GM19023 (cell line): ENCODE measurements around the gene TNNI2.

ENCODE experiments used
- ATAC-seq: cut with Tn5 transposase; IDR thresholded peaks from one replicate; pipeline ENCODE4 v1.9.1; 2021; ENCODE audit warnings: mild to moderate bottlenecking, moderate library complexity; ENCODE audit not compliant: unreplicated experiment

TNNI2 gene

DNA sequence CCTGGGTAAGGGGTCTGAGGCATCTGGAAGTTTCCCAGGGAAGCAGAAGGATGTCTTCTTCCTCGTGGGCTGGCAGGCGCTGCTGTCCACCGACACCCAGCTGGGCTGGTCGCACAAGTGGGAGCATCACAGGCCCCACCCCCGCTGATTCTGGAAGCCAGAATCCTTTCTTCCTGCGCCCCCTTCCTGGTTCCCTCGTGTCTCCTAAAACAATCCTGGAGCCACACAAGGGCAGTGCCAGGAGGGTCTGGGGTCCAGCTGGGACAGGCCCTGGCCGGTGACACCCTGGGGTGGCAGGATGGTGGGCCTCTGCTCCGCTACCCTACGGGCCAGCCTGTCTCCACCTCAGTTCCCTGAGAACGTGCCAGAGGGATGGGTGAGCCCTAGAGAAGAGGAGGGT lies 18.3 kb downstream of the TNNI2 start:
- ATAC-seq = no peak

DNA sequence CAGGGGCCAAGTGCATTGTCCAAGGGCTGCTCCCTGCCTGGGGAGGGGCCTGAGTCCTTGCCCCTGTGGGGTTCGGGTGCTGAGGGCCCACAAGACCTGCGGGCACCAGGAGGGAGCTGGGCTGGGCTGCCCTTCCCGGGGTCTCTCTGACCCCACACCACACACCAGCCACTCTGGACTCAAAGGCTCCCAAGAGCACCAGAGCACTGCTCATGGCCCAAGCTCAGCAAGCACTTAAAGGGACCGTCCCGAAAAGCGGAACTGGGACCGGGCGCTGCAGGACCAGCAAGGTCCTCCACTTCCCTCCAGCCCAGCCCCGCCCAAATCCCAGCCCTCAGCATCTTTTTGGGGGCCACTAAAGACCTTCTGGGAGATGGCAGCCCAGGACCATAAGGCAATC lies 19.4 kb downstream of the TNNI2 start:
- no peak for ATAC-seq

DNA sequence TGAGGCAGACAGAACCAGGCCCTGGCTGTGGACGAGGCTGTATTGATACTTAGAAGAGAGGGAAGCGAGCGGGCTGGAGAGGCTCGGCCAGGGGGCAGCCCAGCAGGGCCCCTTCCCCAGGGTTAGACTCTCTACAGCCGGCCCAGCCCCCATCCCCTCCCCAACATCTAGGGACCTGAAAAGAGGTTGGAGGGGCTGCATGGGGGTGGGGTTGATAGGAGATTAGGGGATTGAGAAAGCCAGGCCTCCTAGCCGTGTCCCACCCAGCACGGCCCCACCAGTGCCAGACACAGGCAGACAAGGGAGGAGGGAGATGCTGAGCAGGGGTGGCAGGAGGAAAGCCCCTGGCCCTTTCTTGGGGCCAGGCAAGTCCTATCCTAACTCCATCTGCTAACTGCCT lies 19.8 kb downstream of the TNNI2 start:
- ATAC-seq = no peak

DNA sequence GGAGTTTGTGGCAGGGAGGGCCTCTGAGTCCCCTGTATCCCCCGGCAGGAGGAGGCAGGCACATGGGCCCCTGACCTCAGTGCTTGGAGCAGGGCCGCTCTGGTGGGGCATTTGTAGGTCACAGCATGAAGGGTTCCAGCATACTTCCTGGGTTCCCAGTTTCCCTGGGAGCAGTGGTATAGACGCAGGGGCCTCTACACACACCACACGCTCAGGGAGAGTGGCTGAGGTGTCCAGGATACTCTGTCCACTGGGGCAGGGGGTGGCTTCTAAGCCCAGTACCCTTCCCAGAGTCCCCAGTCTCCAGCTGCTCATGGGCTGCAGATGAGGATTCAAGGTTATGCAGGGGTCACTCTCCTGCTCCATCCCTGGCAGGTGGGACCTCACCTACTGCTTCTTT lies 20.2 kb downstream of the TNNI2 start:
- ATAC-seq = no peak

DNA sequence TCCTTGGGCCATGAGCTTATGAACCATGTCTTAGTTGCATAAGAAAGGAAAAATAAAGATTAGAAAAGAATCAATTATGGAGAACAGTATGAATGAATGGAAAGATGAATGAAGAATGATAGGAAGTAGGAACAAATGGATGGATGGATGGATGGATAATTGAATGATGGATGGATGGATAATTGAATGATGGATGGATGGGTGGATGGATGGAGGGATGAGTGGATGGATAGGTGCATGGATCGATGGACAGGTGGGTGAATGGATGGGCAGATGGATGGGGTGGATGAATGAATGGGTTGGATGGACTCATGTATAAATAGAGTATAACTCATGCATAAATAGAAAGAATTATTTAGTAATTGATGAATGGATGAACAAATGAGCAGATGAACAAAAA lies 21.3 kb downstream of the TNNI2 start:
- no peak for ATAC-seq

DNA sequence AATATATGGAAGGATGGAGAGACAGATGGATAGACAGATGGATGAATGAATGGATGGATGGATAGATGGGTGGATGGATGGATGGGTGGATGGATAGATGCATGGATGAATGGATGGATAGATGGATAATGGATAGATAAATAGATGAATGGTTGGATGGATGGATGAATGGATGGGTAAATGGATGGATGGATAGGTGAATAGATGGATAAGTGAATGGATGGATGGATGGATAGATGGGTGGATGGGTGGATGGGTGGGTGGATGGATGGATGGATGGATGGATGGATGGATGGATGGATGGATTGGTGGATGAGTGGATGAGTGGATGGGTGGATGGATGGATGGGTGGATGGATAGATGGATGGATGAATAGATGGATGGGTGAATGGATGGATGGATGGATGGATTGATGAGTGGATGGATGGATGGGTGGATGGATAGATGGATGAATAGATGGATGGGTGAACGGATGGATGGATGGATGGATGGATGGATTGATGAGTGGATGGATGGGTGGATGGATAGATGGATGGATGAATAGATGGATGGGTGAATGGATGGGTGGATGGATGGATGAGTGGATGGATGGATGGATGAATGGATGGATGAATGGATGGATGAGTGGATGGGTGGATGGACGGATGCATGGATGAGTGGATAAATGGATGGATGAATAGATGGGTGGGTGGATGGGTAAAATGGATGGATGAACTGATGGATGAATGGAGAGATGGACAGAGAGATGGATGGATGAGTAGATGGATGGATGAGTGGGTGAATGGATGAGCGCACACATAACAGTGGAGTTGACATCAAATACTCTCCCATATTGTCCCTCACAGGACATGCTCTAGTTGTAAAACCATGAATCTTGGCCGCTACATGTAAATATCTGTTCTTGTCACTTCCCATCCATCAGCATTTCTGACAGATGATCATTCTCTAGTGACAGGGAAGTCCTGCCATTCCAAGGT lies 22.9 kb downstream of the TNNI2 start:
- no peak for ATAC-seq

DNA sequence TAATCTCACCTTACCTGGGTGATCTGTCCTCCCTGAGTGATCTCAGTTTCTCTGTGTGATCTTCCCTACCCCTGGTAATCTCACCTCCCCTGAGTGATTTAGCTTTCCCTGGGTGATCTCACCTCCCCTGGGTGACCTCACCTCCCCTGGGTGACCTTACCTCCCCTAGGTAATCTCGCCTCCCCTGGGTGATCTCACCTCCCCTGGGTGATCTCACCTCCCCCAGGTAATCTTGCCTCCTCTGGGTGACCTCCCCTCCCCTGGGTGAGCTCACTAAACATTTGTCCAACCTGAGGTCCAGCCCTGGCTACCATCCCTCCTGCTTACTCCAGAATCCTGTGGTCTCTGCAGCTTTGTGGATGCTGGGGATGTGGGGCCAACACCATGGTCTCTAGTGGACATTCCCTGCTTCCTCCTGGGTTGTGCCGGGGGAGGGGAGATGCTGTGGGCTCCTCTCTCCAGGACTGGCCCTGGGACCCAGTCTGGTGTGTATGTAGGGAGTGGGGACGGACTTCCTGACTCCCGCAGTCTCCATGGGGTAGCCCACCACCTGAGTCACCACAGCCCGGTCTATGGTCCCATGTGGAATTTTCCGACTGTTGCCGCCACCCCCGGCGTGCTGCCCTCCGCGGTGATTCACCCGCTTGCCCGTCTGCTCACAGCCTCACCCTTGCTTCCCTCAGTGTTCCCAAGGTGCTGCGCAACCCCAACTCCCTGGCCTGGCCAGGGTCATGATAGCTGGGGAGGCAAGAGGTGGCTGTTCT lies 24.0 kb downstream of the TNNI2 start:
- no peak for ATAC-seq

DNA sequence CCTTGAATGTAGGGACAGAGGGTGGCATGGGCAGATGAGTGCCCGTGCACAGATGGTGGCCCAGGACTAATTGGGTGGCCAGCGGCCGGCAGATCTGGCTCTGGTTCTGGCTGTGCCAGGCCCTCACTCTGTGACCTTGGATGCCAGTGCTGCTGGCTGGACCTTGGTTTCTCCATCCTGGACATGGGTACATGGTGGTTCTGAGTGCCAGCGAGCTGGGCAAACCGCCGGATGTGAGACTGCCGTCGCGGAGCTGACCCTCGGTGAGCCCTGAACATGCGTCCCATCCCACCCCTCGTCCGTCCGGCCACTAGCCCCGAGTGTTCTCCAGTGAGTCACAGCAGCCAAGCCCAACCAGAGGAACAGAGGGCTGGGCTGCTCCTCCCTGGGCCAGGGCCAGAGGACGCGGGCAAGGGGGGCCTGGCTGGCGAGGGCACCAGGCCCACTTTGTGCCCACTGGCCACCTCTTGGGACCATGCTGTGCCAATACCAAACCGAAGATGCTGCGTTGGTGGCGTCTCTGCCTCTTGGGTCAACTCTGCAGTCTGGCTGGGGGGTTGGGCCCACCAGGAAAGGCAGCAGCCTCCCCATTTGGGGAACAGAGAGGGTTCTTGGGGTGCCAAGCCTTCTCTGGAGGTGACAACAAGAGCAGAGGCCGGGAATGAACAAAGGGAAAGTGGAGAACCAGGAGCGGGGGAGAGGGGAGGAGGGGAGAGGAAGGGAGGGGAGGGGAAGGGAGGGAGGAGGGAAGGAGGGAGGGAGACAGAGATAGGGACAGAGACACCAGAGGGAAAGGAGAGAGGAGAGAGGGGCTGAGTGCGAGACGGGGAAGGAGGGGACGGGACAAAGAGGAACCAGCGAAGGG lies 24.8 kb downstream of the TNNI2 start:
- no peak for ATAC-seq

DNA sequence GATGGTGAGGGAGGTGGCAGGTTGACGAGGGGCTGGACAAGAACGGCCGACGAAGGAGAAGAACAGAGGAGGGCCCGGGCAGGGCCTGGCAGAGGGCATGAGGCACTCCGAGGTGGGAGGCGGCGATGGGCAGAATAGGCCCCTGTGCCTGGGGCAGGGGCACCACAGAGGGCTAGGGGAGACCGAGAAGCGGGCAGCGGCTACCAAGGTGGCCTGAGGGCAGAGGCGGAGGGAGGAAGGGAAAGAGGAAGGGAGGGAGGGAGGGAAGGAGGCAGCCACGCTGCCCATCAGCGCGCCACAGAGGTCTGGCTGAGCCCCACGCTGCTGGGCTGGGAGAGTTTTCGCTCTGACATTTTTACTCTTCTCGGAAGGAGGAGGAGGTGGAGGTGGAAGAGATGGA lies 25.4 kb downstream of the TNNI2 start:
- no peak for ATAC-seq

DNA sequence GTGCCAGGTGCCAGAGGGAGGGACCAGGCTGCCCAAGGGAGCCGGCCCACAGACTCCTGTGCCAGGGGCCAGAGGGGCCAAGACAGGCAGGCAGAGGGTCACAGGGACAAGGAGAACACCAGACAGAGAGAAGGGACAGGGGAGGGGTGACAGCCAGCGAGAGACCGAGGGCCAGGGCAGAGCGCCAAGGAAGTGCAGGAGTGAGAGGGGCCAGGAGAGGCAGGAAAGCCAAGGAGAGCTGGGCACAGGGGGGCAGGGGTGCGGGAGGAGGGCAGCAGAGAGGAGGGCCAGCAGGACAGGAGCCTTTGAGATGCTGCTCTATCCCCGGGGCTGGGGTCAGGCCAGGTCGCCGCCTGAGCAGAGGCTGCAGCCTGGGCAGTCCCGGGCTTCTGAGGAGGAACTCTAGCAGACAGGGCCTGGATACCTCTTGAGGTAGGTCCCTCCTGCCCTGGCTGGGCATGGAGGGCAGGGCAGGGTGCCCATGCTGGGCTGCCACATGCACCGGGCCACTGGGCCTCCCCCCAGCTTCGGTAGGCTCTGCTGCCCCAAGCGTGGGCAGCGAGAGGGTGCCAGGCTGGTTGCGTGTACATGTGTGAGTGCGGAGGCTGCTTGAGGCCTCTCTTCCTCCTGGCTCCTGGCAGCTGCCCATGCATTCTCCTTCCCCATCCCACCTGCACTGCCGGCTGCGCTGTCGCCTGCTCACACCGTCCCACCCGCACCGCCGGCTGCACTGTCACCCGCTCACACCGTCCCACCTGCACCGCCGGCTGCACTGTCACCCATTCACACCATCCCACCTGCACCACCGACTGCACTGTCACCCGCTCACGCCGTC lies 26.3 kb downstream of the TNNI2 start:
- no peak for ATAC-seq

DNA sequence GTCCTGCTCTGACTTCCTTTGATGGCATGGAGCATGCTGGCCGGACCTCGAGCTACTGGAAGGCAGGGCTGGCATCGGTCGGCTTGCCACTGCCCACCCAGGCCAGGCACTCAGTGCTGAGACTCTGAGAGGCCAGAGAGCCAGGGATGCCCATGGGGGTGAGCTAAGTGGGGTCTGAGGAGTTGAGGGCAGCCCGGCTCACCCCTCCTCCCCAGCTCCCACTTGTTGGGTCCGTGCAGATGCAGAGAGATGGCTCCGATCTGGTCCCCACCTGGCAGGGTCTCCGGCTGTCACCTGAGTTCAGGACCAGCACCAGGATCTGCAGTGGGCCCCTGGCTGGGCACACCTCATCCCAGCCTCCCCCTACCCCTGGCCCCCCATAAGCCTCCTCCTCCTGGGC lies 27.4 kb downstream of the TNNI2 start:
- ATAC-seq = no peak

DNA sequence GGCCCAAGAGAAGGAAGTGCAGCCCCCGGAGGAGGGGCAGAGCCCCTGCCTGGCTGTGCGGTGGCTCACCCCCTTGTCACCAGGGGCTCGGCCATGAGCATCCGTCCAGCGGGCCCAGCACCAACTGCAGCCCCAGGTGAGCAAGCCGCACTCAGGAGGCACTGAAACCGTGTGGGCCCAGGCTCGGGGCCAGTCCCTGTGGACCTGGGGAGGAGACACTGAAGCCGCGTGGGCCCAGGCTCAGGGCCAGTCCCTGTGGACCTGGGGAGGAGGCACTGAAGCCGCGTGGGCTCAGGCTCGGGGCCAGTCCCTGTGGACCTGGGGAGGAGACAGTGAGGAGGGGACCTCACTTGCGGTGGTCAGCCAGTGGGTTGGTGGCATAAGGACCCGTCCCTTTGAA lies 28.0 kb downstream of the TNNI2 start:
- no peak for ATAC-seq

DNA sequence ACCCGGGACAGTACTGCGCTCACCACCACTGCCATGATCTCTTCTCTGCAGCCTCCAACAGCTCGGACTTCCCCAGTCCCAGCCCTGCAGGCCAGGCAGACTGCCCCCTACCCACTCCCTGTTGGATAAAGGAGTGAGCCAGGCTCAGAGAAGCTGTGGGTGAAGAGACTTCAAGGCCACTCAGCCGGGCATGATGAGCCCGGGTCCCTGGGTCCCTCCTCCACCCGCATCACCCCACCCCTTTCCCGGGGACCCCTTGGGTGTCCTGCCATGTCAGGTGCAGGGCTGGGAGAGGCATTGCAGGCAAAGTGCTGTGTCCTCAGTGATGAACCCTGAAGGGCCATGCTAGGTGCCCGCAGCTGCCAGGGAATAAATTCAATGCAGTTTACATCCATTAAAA lies 28.6 kb downstream of the TNNI2 start:
- no peak for ATAC-seq

DNA sequence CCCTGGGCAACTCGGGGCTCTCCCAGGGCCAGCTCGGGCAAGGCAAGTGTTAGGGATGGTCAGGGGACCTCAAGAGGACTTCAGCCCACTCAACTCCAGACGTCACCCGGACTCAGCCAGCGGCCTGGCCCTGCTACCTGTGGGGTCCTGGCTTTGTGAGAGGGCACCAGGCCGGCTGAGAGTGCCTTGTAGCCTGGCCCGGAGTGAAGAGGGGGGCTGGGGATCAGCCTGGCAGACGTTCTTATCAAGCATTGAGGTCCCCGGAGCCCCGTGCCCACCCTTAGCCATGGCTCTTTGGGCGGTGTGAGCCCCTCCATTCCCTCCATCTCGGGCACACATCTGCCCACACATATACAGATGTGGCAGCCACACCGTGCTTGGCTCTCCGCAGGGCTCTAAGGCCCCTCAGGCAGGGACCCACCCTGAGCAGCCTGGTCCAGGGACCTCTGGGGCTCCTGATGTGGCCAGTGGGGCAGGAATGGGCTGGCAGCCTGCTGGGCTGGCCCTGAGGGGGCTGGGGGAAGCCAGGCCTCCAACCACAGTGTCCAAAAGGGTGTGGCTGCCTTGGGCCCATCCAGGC lies 29.4 kb downstream of the TNNI2 start:
- no peak for ATAC-seq

DNA sequence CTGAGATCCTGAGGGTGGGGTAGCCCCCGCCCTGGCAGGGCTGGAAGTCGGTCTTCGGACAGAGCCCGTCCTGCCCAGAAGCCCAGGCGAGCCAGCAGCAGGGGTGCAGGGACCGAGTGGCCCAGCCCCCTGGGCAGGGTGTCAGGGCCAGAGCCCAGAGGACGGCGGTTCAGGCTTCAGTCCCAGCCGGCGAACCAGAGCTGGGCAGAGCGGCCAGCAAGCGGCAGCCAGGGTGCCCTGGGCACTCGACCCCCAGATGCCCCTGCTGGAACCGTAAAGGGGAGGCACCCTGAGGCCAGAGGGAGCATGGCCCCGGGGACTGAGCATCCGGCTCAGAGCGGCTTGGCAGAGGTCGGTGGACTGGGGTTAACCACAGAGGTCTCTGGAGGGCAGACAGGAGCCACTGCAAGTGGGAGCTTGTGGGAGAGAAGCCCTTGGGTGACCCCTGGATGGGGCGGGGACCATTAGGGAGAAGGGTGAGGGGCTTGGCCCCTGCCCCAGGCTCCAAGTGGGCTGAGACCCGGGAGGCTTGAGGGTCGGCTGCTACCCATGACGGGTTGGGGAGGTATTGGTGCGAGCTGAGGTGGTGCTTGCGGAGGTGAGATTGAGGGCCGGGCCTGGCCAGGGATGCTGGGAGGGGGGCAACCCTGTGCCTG lies 30.0 kb downstream of the TNNI2 start:
- no peak for ATAC-seq

DNA sequence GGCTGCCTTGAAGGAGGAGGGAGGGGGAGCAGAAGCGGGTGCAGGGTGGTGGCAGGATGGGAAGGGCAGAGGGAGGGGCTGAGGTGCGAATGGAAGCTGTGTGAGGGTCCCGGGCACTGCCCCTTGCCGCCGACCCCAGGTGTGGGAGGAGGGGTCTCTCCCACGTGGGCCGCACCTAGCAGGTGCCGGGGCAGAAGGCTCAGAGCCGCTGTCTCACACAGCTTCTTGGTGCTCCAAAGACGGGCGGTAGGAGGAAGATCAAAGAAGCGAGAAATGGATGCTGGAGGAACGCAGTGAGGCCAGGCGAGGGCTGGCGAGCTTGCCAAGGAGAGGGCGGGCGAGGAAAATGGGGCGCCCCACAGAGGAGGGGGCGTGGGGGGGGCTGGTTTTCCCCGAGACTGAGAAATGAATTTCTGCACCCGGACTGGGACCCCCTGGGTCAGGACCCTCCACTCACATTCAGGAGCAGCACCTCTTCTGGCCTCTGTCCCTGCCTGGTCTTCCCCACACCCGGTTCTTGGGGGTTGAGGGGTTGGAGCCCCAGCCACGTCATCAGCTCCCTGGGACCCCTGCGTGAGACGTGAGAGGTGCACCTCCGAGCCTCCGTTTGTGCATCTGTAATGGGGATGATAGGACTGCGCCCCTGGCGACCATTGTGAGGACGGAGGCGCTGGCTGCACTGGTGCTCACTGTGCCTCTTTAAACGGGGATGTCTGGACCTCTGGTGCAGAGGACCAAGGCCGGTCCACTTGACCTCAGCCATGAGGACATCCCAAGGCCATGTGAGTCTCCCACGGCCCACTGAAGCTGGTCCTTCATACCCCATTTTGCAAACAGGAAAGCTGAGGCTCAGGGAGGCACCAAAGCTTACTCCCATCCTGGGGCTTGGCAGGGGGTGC lies 30.9 kb downstream of the TNNI2 start:
- no peak for ATAC-seq

DNA sequence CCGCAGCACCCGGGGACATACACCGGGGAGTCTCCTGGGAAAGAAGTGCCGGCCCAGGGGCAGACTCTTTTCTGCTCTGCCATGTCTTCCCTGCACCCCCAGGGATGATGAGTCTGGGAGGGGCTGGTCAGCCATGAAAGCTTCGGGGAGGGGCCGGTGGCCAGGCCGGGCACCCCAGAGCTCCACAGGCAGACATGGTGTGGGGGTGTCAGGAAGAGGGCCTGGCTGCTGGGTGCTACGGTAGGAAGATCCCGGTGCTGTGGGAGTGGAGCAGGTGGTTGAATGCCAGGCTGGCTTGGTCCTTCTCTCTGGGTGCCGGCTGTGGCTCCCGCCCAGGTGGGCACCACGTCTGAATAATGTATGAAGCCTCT lies 31.5 kb downstream of the TNNI2 start:
- no peak for ATAC-seq

DNA sequence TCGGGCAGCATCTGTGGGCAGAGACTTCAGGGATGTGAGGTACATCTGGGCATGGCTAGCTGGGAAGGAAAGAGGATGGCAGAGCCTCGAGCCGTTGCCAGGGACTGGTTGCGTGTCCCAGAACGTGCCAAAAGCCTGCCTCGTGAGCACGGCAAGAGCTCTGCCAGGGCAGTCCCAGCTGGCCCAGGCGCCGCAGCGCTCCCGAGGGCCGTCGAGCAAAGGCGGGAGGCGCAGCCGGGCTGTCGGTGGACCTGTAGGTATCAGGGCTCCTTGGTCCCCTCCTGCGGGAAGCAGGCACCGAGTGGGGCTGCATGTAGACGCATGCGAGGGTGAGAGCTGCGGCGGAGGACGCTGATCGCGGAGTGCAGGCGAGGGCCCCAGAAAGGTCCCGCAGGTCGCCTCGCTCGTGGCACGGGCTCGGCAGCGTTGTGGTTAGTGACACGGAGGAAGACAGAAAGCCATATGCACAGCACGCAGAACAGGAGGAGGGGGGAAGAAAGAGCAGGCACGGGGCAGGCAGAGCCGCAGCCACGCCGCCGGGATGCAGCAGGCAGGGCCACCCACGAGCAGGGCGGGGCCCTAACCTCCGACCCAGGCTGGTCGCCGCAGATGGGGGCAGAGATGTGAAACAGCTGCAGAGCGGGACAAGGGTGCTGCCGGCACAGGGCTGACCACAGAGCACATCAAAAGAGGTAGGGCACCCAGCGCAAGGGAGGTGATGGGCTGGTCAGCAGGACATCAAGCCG lies 32.1 kb downstream of the TNNI2 start:
- ATAC-seq = no peak
